GM12872 (cell line): Measurements from ENCODE around the gene SEMA5A.

ENCODE experiments used
- CTCF ChIP-seq: IDR thresholded peaks from 3 replicates; pipeline ENCODE4 v1.5.1; 2011; ENCODE audit warnings: low read depth, mild to moderate bottlenecking, low read length, moderate library complexity; ENCODE audit not compliant: insufficient read depth

SEMA5A gene

GRCh38 chr5:9169557-9169902 is 376.3 kb downstream of the SEMA5A start:
- no peak for TF ChIP-seq CTCF

GRCh38 chr5:9168791-9169556 is 376.9 kb downstream of the SEMA5A start:
- no peak for TF ChIP-seq CTCF

- TF ChIP-seq CTCF, result no peak
These were observed 379.4 kb downstream of the SEMA5A start for GRCh38 chr5:9166202-9167112.

- TF ChIP-seq CTCF, result no peak
These were observed 380.3 kb downstream of the SEMA5A start for GRCh38 chr5:9165546-9165945.

- TF ChIP-seq CTCF, result no peak
These were observed 385.1 kb downstream of the SEMA5A start for GRCh38 chr5:9160747-9161146.

GRCh38 chr5:9157811-9158210 is 388.1 kb downstream of the SEMA5A start:
- TF ChIP-seq CTCF, result no peak

GRCh38 chr5:9157020-9157419 is 388.9 kb downstream of the SEMA5A start:
- no peak for TF ChIP-seq CTCF
